Keratinocyte (primary cell): ENCODE data around the gene SEMA3D. TPM values are rescaled to one million over a fixed set of nuclear protein-coding genes. Genes with fewer than 3 reads are reported as not detected.

Experiments
- DNase-seq: peaks from one replicate; pipeline ENCODE4 v3.0.0-alpha.2; 2011; ENCODE audit warnings: low read depth, missing footprints, low spot score
- FAIRE-seq: peaks from 2 replicates; lab custom pipeline; 2011; peaks lifted over from hg19 to GRCh38; lab: Jason Lieb, UNC
- H2AFZ ChIP-seq: 2 replicates; pipeline ENCODE4 v1.6.0; 2012; ENCODE audit warnings: low read length, control low read depth, inconsistent platforms; ENCODE audit not compliant: control insufficient read depth
- H3K27ac ChIP-seq: 2 replicates; pipeline ENCODE4 v1.5.1; 2011; ENCODE audit warnings: low read length; ENCODE audit not compliant: control insufficient read depth, insufficient read depth
- H3K27me3 ChIP-seq: 3 replicates; pipeline ENCODE4 v1.6.0; 2011; ENCODE audit warnings: low read length; ENCODE audit not compliant: control insufficient read depth, insufficient read depth; ENCODE audit errors: extremely low read depth
- H3K36me3 ChIP-seq, 2 experiments: 2 replicates in 1 of 2; 3 replicates in 1 of 2; pipeline ENCODE4 v1.5.1; 2011; ENCODE audit warnings: low read length in 2 of 2, mild to moderate bottlenecking in 1 of 2; ENCODE audit not compliant: control insufficient read depth in 2 of 2, insufficient read depth in 2 of 2; ENCODE audit errors: extremely low read depth in 1 of 2
- H3K4me1 ChIP-seq: 3 replicates; pipeline ENCODE4 v1.5.1; 2011; ENCODE audit warnings: low read length; ENCODE audit not compliant: control insufficient read depth, insufficient read depth; ENCODE audit errors: extremely low read depth
- H3K4me2 ChIP-seq: 3 replicates; pipeline ENCODE4 v1.6.0; 2011; ENCODE audit warnings: low read depth, low read length; ENCODE audit not compliant: control insufficient read depth, insufficient read depth; ENCODE audit errors: extremely low read depth
- H3K4me3 ChIP-seq, 3 experiments: fragments of 200-600 bp in 1 of 3; sonication (generic) in 1 of 3; 2 replicates in 2 of 3; 3 replicates in 1 of 3; pipeline ENCODE4 v1.5.1; 2011 to 2016; ENCODE audit warnings: low read length in 3 of 3, mild to moderate bottlenecking in 3 of 3, control low read depth in 2 of 3, inconsistent platforms in 1 of 3, low read depth in 1 of 3, mixed read lengths in 1 of 3, mixed run types in 1 of 3, moderate library complexity in 1 of 3; ENCODE audit not compliant: control insufficient read depth in 2 of 3, insufficient read depth in 2 of 3; ENCODE audit errors: extremely low read depth in 1 of 3
- H3K79me2 ChIP-seq: 2 replicates; pipeline ENCODE4 v1.6.0; 2012; ENCODE audit warnings: low read length; ENCODE audit not compliant: control insufficient read depth, insufficient read depth
- H3K9ac ChIP-seq: 3 replicates; pipeline ENCODE4 v1.6.0; 2011; ENCODE audit warnings: low read length; ENCODE audit not compliant: control insufficient read depth, insufficient read depth; ENCODE audit errors: extremely low read depth
- H3K9me1 ChIP-seq: 3 replicates; pipeline ENCODE4 v1.6.0; 2011; ENCODE audit warnings: low read length; ENCODE audit not compliant: control insufficient read depth, insufficient read depth; ENCODE audit errors: extremely low read depth
- H3K9me3 ChIP-seq: 2 replicates; pipeline ENCODE4 v1.5.1; 2012; ENCODE audit warnings: low read depth, low read length; ENCODE audit not compliant: control insufficient read depth
- H4K20me1 ChIP-seq: 3 replicates; pipeline ENCODE4 v1.6.0; 2011; ENCODE audit warnings: low read length; ENCODE audit not compliant: control insufficient read depth, insufficient read depth; ENCODE audit errors: extremely low read depth
- CTCF ChIP-seq, 3 experiments: IDR thresholded peaks in 1 of 3; conservative IDR thresholded peaks in 1 of 3; optimal IDR thresholded peaks in 1 of 3; 2 replicates in 2 of 3; 3 replicates in 1 of 3; pipeline versions ENCODE3 to v1.5.1; 2011; ENCODE audit warnings: low read length in 3 of 3, mild to moderate bottlenecking in 3 of 3, moderate library complexity in 2 of 3, control low read depth in 1 of 3, inconsistent platforms in 1 of 3; ENCODE audit not compliant: insufficient read depth in 2 of 3; ENCODE audit errors: extremely low read depth in 1 of 3
- EZH2 ChIP-seq: IDR thresholded peaks from one replicate; pipeline ENCODE4 v1.6.1; 2012; ENCODE audit warnings: inconsistent platforms, mild to moderate bottlenecking, low read length, moderate library complexity
- dilution Hi-C: fragments of 300-500 bp; cut with MboI; formaldehyde crosslinking; loops from one replicate; pipeline ENCODE4 v1.7.0; 2020; ENCODE audit warnings: low sequenced_read_pairs; ENCODE audit not compliant: extremely low pct_ligation_motif_present
- polyA plus RNA-seq, 5 experiments: library from polyadenylated mRNA; depleted of rRNA in 3 of 5; stranded (reverse) in 3 of 5; stranded (forward) in 1 of 5; unstranded in 1 of 5; fragments of >200 nt; gene quantifications; 1 replicate in 1 of 5; 2 replicates in 3 of 5; 3 replicates in 1 of 5; pipeline versions ENCODE4 v1.2.1 to v1.2.3, GENCODE V29; 2011 to 2012; ENCODE audit warnings: missing spikeins in 2 of 5, low read depth in 1 of 5, low replicate concordance in 1 of 5

The SEMA3D gene
- polyA plus RNA-seq, 1 donor (not counting 4 experiments of a cell fraction or from before 2014, with no cell fraction given): 5.2 TPM

- no peaks in the 10 kb centered on the region for H3K79me2 ChIP-seq
- H3K9me1 ChIP-seq: no peaks in the 10 kb centered on the region
- no peaks in the 10 kb centered on the region for H3K36me3 ChIP-seq
- dilution Hi-C loops: no loop called here
- H3K27me3 ChIP-seq: no peaks in the 10 kb centered on the region
- peak; percentile 69 for FAIRE-seq
- DNase-seq: no peak
- peaks cover 7% of the 10 kb centered on the region for H3K4me1 ChIP-seq
- H4K20me1 ChIP-seq: no peaks in the 10 kb centered on the region
- H3K4me2 ChIP-seq: no peak overlapping the region
- no peak for TF ChIP-seq CTCF (optimal IDR thresholded peaks at IDR 0.05 in 1 of 3, IDR thresholded peaks at IDR 0.05 in 1 of 3, conservative IDR thresholded peaks at IDR 0.05 in 1 of 3; ENCODE audit: extremely low read depth in 1 of 3, insufficient read depth in 2 of 3, low read length in 3 of 3)
- no peak for TF ChIP-seq EZH2
- peak overlapping the region; percentile 56 for H2AFZ ChIP-seq
- H3K27ac ChIP-seq: no peak overlapping the region
- H3K9ac ChIP-seq: no peak overlapping the region
- H3K9me3 ChIP-seq: no peaks in the 10 kb centered on the region
- H3K4me3 ChIP-seq: no peak overlapping the region
Measured at GRCh38 chr7:85172530-85172941, 14.3 kb downstream of the SEMA3D start.

DNA sequence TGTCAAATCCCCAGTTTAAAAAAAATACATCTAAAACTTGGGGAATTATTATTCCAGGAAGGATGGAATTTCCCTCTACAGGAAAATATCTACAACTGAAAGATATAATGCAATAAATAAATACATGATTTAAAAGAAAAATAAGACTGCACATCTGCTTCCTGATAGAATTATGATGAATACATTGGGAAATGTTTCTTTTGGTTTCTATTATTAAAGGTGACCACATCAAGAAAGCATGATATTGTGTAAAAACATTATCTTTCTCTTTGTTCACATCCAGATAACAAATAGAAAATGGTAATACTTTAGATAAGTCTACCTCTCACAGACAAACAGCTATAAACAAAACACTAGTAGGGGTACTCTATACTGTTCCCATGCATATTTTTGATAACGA lies 19.2 kb downstream of the SEMA3D start:
- FAIRE-seq: no peak
- no peaks in the 10 kb centered on the region for H3K9me1 ChIP-seq
- dilution Hi-C loops: no loop called here
- no peaks in the 10 kb centered on the region for H3K9me3 ChIP-seq
- H3K27me3 ChIP-seq: no peaks in the 10 kb centered on the region
- no peak overlapping the region for H3K27ac ChIP-seq
- TF ChIP-seq EZH2 (no peak), CTCF (optimal IDR thresholded peaks at IDR 0.05 in 1 of 3, IDR thresholded peaks at IDR 0.05 in 1 of 3, conservative IDR thresholded peaks at IDR 0.05 in 1 of 3; ENCODE audit: extremely low read depth in 1 of 3, insufficient read depth in 2 of 3, low read length in 3 of 3) (no peak)
- no peak overlapping the region for H3K9ac ChIP-seq
- DNase-seq: no peak
- no peaks in the 10 kb centered on the region for H3K79me2 ChIP-seq
- peaks cover 3% of the 10 kb centered on the region for H3K4me1 ChIP-seq
- no peak overlapping the region for H3K4me2 ChIP-seq
- no peaks in the 10 kb centered on the region for H4K20me1 ChIP-seq
- no peaks in the 10 kb centered on the region for H3K36me3 ChIP-seq
- no peak overlapping the region for H2AFZ ChIP-seq
- H3K4me3 ChIP-seq: no peak overlapping the region
